ENCODE results near the gene REM1. TPM values are rescaled to one million over a fixed set of nuclear protein-coding genes. Genes with fewer than 3 reads are reported as not detected.
"Not testable (repeated sequence)": the region's sequence is repeated elsewhere in the genome, so short reads cannot be mapped to it uniquely, and the experiment has no call there.

Gene REM1
- total RNA-seq, 2 donors from 2014 or later = not detected

DNA sequence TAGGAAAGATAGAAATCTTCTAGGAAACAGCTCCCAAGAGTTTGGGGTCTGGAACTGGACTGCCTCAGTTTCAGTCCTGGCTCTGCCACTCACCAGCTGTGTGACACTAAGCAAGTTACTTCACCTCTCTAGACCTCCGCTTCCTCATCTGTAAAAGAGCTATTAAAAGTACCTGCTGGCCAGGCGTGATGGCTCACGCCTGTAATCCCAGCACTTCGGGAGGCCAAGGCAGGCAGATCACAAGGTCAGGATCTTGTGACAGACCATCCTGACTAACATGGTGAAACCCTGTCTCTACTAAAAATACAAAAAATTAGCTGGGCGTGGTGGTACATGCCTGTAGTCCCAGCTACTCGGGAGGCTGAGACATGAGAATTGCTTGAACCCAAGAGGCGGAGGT is 46.2 kb downstream of the REM1 start:
- H3K27me3 Mint-ChIP-seq; ATAC-seq; H3K4me3 Mint-ChIP-seq; DNase-seq; H3K9me3 ChIP-seq (ENCODE audit: control insufficient read depth, low read length, poor library complexity, severe bottlenecking); H3K36me3 Mint-ChIP-seq (ENCODE audit: low read depth): not testable (repeated sequence)
- Mint-ChIP-seq H3K27ac (peak overlapping the region; percentile 41), H3K4me1 (peaks cover 19% of the 10 kb centered on the region)

DNA sequence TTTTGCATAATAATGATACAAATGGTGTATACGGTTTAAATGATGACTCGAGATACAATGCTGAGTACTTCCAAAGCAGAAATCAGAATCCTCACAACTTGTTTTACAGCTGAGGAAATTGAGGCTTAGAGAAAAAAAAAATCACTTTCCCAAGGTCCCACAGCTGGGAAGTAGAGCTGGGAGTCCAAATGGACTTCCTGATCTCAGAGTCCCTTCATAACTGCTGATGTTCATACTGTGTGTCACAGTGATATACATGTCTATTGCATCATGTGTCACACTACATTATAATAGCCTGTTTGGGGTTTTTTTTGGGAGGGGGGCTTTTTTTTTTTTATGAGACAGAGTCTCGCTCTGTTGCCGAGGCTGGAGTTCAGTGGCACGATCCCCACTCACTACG is 47.6 kb downstream of the REM1 start:
- Mint-ChIP-seq H3K27me3 (no peaks in the 10 kb centered on the region), H3K4me3 (no peak overlapping the region), H3K36me3 (ENCODE audit: low read depth) (peaks cover 4% of the 10 kb centered on the region), H3K27ac (peak overlapping the region; percentile 69), H3K4me1 (peaks cover 23% of the 10 kb centered on the region)
- no peak for ATAC-seq
- no peaks in the 10 kb centered on the region for H3K9me3 ChIP-seq (ENCODE audit: control insufficient read depth, low read length, poor library complexity, severe bottlenecking)
- no peak for DNase-seq

DNA sequence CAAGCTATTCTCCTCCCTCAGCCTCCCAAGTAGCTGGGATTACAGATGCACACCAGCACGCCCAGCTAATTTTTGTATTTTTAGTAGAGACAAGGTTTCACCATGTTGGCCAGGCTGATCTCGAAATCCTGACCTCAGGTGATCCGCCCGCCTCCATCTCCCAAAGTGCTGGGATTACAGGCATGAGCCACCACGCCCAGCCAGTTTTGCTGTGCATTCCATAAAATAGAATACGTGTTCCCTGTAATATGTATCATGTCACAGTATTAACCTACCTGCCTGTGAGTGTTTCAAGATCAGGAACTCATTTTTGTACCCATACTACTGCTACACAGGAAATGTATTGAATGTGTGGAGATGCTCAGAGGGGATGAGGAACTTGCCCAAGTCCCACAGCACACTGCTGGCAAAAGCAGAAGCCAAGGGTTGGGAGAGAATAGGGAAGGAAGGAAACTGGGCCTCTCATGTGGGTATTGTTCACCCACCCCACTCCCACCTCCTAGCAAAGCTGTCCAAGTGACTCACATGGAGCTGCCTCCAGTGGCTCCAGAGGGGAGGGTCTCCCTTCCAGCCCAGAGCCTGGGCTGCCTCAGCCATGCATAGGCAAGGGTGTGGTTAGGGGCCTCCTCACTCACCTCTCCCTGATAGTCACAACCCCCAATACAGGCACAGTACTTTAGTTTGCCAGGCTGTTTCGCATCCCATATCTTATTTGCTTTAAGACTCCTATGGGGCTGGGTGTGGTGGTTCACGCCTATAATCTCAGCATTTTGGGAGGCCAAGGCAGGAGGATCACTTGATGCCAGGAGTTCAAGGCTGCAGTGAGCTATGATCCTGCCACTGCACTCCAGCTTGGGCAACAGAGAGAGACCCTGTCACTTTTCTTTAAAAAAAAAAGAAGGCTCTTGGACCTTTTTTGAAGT is 48.5 kb downstream of the REM1 start:
- no peaks in the 10 kb centered on the region for H3K9me3 ChIP-seq (ENCODE audit: control insufficient read depth, low read length, poor library complexity, severe bottlenecking)
- Mint-ChIP-seq H3K4me1 (peaks cover 23% of the 10 kb centered on the region), H3K27me3 (no peaks in the 10 kb centered on the region), H3K36me3 (ENCODE audit: low read depth) (peaks cover 4% of the 10 kb centered on the region), H3K27ac (peak overlapping the region; percentile 69), H3K4me3 (no peak overlapping the region)
- DNase-seq (no peak), ATAC-seq (peak; percentile 63)

DNA sequence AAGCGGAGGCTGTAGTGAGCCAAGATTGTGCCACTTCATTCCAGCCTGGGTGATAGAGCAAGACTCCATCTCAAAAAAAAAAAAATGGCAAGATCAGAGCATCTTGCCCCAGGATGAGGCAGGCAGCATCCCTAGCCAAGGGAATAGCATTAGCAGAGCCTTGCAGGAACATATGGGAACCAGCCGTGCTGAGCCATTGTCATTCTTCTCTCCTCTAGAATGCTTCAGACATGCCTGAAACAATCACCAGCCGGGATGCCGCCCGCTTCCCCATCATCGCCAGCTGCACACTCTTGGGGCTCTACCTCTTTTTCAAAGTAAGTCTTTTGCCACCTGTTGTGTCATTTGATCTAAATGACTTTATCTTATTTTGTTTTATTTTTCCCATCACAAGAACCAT is 52.2 kb downstream of the REM1 start:
- no peak for ATAC-seq
- H3K27me3 Mint-ChIP-seq = no peaks in the 10 kb centered on the region
- no peak overlapping the region for H3K4me3 Mint-ChIP-seq
- peaks cover 8% of the 10 kb centered on the region for H3K36me3 Mint-ChIP-seq (ENCODE audit: low read depth)
- no peak for DNase-seq
- no peak overlapping the region for H3K27ac Mint-ChIP-seq
- H3K9me3 ChIP-seq (ENCODE audit: control insufficient read depth, low read length, poor library complexity, severe bottlenecking) = no peaks in the 10 kb centered on the region
- peaks cover 12% of the 10 kb centered on the region for H3K4me1 Mint-ChIP-seq

Other genes with a start within 250 kb of the REM1 start
- gene DEFB115, start 217.6 kb upstream of the REM1 start, total RNA-seq = not detected
- not detected for gene DEFB116, start 166.7 kb upstream of the REM1 start, total RNA-seq
- gene DEFB118, start 106.7 kb upstream of the REM1 start, total RNA-seq = not detected
- gene DEFB119, start 84.7 kb upstream of the REM1 start, total RNA-seq = not detected
- gene DEFB121, start 69.1 kb upstream of the REM1 start, total RNA-seq = not detected
- gene DEFB123, start 34.7 kb upstream of the REM1 start, total RNA-seq = not detected
- gene DEFB124, start 161 bp upstream of the REM1 start, total RNA-seq = not detected
- gene HM13, start 39.2 kb downstream of the REM1 start, total RNA-seq = 100 to 1,000 TPM; 154 to 177 TPM
- gene ID1, start 130.0 kb downstream of the REM1 start, total RNA-seq = 1 to 10 TPM; 3.5 to 6.8 TPM
- not detected for gene COX4I2, start 162.6 kb downstream of the REM1 start, total RNA-seq
- gene BCL2L1, start 247.6 kb downstream of the REM1 start, total RNA-seq = 10 to 100 TPM; 35.6 to 59.1 TPM